ENCODE results near the gene WDR54. TPM values are rescaled to one million over a fixed set of nuclear protein-coding genes. Genes with fewer than 3 reads are reported as not detected.
A peak's percentile ranks its signal among the peaks of the same experiment; 100 is the strongest.

The WDR54 gene, protein sequence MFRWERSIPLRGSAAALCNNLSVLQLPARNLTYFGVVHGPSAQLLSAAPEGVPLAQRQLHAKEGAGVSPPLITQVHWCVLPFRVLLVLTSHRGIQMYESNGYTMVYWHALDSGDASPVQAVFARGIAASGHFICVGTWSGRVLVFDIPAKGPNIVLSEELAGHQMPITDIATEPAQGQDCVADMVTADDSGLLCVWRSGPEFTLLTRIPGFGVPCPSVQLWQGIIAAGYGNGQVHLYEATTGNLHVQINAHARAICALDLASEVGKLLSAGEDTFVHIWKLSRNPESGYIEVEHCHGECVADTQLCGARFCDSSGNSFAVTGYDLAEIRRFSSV
- polyA plus RNA-seq (2012; rRNA removed), result 50.7 and 61.6 TPM in 2 replicates
- polyA plus RNA-seq (2012; cell fraction: cytosol; rRNA removed), result 26.2 and 39.5 TPM in 2 replicates
- polyA plus RNA-seq (2012; cell fraction: nucleus; rRNA removed), result 54.2 and 62.7 TPM in 2 replicates

DNA sequence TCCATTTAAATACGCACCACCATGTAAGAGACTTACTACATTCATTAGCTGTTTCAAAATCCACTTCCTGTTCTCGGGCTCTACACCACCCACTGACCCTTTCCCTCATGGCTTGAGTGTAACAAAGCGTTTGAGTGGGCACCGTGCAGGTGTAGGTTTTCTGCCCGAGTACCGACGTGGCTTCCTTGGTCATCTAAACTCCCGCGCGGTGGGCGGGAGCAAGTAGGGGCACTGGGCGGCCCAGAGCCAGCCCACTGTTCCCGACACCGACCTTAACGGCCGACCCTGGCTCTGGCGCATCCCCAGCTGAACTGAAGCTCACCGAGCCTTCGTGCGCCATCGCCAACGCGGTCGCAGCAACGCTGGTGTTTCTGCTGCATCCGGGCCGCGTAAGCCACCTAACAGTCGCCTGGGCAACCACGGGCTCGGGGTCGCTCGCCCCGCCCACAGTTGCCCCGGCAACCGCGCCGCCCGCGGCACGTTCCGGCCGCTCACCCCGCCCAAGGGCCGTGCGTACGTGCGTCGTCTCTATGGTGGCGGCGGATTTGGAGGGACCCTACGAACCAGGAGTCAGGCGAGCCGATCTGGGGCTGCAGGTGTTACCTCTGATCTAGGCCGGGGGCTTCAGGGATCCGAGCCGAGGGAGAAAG, at the start of gene WDR54, which contains the start of gene C2orf81:
WDR54 (plus strand) TSS at position 510 of the 650 bp plus-strand sequence. CDS start 424 bp downstream, outside the sequence.
C2orf81 (minus strand) TSS at position 399 of the 650 bp plus-strand sequence; CDS start at position 340, 59 bp downstream.
- peak; percentile 98 for DNase-seq
- CTCF ChIA-PET, result interaction anchor here (0.7 to 3.8 kb wide), 10 partner anchors 9 to 171 kb away, joined by 3 to 22 read pairs (median 4); partner anchors contain the start of gene INO80B
- H3K4me2 ChIP-seq, result peak within 1 kb of the TSS; percentile 75
- H3K9me3 ChIP-seq, result no peaks in the 10 kb centered on the region
- peak within 1 kb of the TSS; percentile 95 for H2AFZ ChIP-seq (ENCODE audit: low read depth)
- H3K27me3 ChIP-seq (ENCODE audit: insufficient read depth), result no peaks in the 10 kb centered on the region
- H3K27ac ChIP-seq (ENCODE audit: low read depth in 2 of 2, low read length in 1 of 2), result peak within 1 kb of the TSS; percentile 82 to 94
- peak within 1 kb of the TSS; percentile 87 for H3K4me3 ChIP-seq (ENCODE audit: low read depth in 2 of 2, low read length in 1 of 2)
- H4K20me1 ChIP-seq (ENCODE audit: insufficient read depth), result no peaks in the 10 kb centered on the region
- 1% methylated on average over 17 of the region's 57 CpGs for WGBS (ENCODE audit: low lambda C conversion rate)
- peaks cover 0 to 16% of the 10 kb centered on the region in 2 experiments; a peak in 1 of 4 replicates for H3K4me1 ChIP-seq (ENCODE audit: control insufficient read depth in 1 of 2, insufficient read depth in 2 of 2, low read depth in 1 of 2, low read length in 1 of 2)
- peaks cover 4% of the 10 kb centered on the region for H3F3A ChIP-seq (replicated peaks; ENCODE audit: insufficient read depth)
- POLR2A ChIA-PET, result interaction anchor here (0.7 to 3.1 kb wide), 14 partner anchors 9 to 243 kb away, joined by 3 to 28 read pairs (median 4); partner anchors contain the start of genes CCDC142, DCTN1, INO80B and MOB1A
- peaks cover 6 to 10% of the 10 kb centered on the region in 2 experiments for H3K36me3 ChIP-seq (replicated peaks in 1 of 2; ENCODE audit: control insufficient read depth in 1 of 2, insufficient read depth in 2 of 2, low read length in 1 of 2)
- H3K79me2 ChIP-seq (ENCODE audit: insufficient read depth), result no peaks in the 10 kb centered on the region
- peak within 1 kb of the TSS; percentile 81 for H3K9ac ChIP-seq
- no peaks in the 10 kb centered on the region for H3K9me2 ChIP-seq
- TF ChIP-seq EP300 (IDR thresholded peaks at IDR 0.05; ENCODE audit: borderline replicate concordance in 1 of 2, low read depth in 1 of 2, low read length in 1 of 2), result no peak; a peak in 1 of 4 replicates
- TF ChIP-seq, protein P1, sequence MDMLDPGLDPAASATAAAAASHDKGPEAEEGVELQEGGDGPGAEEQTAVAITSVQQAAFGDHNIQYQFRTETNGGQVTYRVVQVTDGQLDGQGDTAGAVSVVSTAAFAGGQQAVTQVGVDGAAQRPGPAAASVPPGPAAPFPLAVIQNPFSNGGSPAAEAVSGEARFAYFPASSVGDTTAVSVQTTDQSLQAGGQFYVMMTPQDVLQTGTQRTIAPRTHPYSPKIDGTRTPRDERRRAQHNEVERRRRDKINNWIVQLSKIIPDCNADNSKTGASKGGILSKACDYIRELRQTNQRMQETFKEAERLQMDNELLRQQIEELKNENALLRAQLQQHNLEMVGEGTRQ (IDR thresholded peaks at IDR 0.05; ENCODE audit: borderline replicate concordance, low read depth, low read length), result no peak
- TF ChIP-seq FOXJ3 (CRISPR knock-in tag; IDR thresholded peaks at IDR 0.05), result 0 out of 2 replicates have a peak, but pooled peaks have one; percentile 36
- no peak for TF ChIP-seq NRF1 (IDR thresholded peaks at IDR 0.05; ENCODE audit: low read depth, low read length)
- no peak for TF ChIP-seq CHD2 (IDR thresholded peaks at IDR 0.05; ENCODE audit: low read length, partially characterized antibody)
- TF ChIP-seq RFX5 (IDR thresholded peaks at IDR 0.05; ENCODE audit: low read length), result no peak
- TF ChIP-seq, protein P2, sequence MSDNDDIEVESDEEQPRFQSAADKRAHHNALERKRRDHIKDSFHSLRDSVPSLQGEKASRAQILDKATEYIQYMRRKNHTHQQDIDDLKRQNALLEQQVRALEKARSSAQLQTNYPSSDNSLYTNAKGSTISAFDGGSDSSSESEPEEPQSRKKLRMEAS (IDR thresholded peaks at IDR 0.05; ENCODE audit: low read depth), result peak; percentile 93
- TF ChIP-seq SMC3 (IDR thresholded peaks at IDR 0.05; ENCODE audit: low read depth, low read length), result no peak
- no peak for TF ChIP-seq TCF12 (IDR thresholded peaks at IDR 0.05)
- TF ChIP-seq, protein P3, sequence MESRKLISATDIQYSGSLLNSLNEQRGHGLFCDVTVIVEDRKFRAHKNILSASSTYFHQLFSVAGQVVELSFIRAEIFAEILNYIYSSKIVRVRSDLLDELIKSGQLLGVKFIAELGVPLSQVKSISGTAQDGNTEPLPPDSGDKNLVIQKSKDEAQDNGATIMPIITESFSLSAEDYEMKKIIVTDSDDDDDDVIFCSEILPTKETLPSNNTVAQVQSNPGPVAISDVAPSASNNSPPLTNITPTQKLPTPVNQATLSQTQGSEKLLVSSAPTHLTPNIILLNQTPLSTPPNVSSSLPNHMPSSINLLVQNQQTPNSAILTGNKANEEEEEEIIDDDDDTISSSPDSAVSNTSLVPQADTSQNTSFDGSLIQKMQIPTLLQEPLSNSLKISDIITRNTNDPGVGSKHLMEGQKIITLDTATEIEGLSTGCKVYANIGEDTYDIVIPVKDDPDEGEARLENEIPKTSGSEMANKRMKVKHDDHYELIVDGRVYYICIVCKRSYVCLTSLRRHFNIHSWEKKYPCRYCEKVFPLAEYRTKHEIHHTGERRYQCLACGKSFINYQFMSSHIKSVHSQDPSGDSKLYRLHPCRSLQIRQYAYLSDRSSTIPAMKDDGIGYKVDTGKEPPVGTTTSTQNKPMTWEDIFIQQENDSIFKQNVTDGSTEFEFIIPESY (IDR thresholded peaks at IDR 0.05; ENCODE audit: borderline replicate concordance, low read depth), result no peak
- TF ChIP-seq, protein P4, sequence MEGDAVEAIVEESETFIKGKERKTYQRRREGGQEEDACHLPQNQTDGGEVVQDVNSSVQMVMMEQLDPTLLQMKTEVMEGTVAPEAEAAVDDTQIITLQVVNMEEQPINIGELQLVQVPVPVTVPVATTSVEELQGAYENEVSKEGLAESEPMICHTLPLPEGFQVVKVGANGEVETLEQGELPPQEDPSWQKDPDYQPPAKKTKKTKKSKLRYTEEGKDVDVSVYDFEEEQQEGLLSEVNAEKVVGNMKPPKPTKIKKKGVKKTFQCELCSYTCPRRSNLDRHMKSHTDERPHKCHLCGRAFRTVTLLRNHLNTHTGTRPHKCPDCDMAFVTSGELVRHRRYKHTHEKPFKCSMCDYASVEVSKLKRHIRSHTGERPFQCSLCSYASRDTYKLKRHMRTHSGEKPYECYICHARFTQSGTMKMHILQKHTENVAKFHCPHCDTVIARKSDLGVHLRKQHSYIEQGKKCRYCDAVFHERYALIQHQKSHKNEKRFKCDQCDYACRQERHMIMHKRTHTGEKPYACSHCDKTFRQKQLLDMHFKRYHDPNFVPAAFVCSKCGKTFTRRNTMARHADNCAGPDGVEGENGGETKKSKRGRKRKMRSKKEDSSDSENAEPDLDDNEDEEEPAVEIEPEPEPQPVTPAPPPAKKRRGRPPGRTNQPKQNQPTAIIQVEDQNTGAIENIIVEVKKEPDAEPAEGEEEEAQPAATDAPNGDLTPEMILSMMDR (IDR thresholded peaks at IDR 0.05), result no peak
- no peak for TF ChIP-seq RXRA (IDR thresholded peaks at IDR 0.05; ENCODE audit: borderline replicate concordance, low read depth)
- peak; percentile 30; the same call in 1 of the 2 replicates for TF ChIP-seq ELF1 (IDR thresholded peaks at IDR 0.05)
- peak; percentile 12 for TF ChIP-seq SIN3A (IDR thresholded peaks at IDR 0.05; ENCODE audit: borderline replicate concordance, low read depth, low read length)
- TF ChIP-seq GABPA (IDR thresholded peaks at IDR 0.05; ENCODE audit: low read depth), result no peak
- TF ChIP-seq YY1 (IDR thresholded peaks at IDR 0.05; ENCODE audit: low read depth), result peak; percentile 70; the same call in 1 of the 2 replicates
- TF ChIP-seq FOSL2 (IDR thresholded peaks at IDR 0.05; ENCODE audit: borderline replicate concordance, low read depth), result no peak
- no peak; the same call in 1 of the 2 replicates for TF ChIP-seq RCOR1 (IDR thresholded peaks at IDR 0.05; ENCODE audit: low read length)
- TF ChIP-seq MXI1 (IDR thresholded peaks at IDR 0.05; ENCODE audit: low read depth, low read length), result peak; percentile 98
- TF ChIP-seq POLR2AphosphoS5 (IDR thresholded peaks at IDR 0.05; ENCODE audit: low read depth, low read length), result peak; percentile 84
- TF ChIP-seq JUND (IDR thresholded peaks at IDR 0.05), result no peak
- TF ChIP-seq TAF1 (IDR thresholded peaks at IDR 0.05; ENCODE audit: borderline replicate concordance, low read depth, low read length), result peak; percentile 76; the same call in 1 of the 2 replicates
- TF ChIP-seq, protein P5, sequence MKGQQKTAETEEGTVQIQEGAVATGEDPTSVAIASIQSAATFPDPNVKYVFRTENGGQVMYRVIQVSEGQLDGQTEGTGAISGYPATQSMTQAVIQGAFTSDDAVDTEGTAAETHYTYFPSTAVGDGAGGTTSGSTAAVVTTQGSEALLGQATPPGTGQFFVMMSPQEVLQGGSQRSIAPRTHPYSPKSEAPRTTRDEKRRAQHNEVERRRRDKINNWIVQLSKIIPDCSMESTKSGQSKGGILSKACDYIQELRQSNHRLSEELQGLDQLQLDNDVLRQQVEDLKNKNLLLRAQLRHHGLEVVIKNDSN (IDR thresholded peaks at IDR 0.05; ENCODE audit: borderline replicate concordance, low read depth), result no peak
